Measurements from ENCODE around the gene KCNK15.
A peak's percentile ranks its signal among the peaks of the same experiment; 100 is the strongest.
"Not testable (repeated sequence)": the region's sequence is repeated elsewhere in the genome, so short reads cannot be mapped to it uniquely, and the experiment has no call there.

Gene KCNK15

DNA sequence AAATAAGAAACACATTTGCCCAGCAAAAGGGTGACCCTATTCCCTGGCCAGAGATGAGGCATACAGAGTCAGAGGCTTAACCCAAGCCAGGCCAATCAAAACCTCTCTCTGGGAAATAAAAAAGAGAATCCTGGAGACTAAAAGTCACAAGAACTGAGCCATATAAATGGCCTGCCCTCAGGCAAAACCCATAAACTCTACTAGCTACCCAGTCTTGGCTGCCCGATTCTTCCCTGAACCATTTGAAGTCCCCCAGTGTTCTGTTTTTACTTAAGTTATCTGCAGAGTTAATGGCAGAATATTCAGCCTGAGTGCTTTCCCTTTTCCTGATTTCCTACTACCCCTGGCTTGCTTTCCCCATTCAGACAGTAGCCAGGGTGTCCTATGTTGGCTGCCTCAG is 13.9 kb downstream of the KCNK15 start:
- no peak for DNase-seq

DNA sequence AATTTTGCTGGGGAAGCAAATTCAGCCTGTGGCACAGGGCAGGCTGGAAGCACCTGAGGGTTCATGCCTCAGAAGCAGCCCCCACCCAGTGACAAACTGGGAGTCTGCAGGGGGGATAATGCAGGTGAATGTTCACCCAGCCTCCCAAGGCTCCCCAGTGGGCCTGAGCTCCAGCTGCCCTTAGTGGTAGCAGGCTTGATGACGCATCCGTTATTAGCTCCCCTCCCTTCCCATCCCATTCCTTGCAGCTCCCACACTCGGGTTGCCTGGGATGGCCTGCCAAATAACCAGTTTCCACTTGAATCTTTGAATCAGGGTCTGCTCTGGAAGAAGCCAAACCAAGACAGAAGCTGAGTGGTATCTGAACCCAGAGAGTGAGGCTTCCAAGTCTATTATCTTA is 15.8 kb downstream of the KCNK15 start:
- no peak for DNase-seq

DNA sequence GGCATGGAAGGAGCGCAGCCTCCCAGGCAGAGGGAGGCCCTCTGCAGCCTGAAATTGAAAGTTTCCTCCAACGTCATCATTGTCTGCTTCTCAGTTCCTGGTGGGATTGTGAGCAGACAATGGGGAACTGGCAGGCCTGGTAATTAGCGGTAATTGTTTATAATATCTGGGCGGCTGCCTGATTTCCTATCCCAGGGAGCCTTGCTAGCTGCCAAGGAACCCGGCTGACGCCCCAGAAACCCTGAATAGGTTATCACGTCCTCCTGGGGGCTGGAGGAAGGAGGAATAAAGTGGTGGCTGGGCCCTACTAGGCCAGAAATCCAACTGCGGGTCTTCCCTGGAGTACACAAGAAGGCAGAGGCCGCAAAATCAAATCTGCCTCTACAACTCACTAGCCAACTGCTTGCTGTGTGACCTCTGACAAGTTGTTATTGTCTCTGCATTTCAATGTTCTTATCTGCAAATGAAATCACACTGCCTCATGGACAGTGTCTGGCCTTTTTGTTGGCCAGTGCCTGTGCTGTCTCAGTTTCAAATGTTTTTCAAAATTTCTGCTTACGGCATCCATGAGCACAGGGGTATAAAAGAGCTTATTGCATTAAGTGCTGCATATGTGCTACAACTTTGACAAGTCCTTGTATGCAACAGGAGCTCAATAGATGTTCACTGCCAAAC is 16.9 kb downstream of the KCNK15 start:
- no peak for DNase-seq

DNA sequence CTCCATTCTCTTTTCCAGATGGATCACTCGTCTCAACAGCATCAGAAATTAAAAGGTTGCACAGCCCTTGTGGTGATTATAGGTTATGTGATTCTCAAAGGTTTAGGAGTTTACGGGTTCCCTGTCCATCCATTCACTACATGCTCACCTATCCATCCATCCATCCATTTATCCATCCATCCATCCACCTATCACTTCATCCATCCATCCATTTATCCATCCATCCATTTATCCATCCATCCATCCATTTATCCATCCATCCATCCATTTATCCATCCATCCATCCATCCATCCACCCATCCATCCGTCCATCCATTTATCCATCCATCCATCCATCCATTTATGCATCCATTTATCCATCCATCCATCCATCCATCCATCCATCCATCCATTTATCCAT is 18.1 kb downstream of the KCNK15 start:
- DNase-seq = not testable (repeated sequence)

DNA sequence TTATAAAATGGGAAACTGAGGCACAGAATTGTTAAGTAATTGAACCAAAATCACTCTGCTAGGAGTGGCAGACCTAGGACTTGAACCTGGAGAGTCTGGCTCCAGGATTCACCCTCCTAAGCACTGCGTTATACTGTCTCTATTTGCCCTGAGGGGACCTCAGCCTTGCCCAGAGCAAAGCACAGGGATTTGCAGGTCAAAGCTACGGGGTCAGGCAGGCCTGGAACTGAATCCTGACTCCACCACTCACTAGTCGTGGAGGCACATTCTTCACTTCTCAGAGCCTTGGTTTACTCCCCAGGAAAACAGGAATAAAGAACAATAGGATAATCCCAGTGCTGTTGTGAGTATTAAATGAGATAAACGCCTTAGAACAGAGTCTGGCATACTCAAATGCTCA is 19.4 kb downstream of the KCNK15 start:
- DNase-seq = no peak

GRCh38 chr20:44765701-44766347 is 20.2 kb downstream of the KCNK15 start:
- DNase-seq = no peak

- DNase-seq = no peak
Observed at GRCh38 chr20:44768256-44768655, 22.6 kb downstream of the KCNK15 start.

GRCh38 chr20:44768854-44769480 is 23.3 kb downstream of the KCNK15 start:
- DNase-seq = no peak

DNA sequence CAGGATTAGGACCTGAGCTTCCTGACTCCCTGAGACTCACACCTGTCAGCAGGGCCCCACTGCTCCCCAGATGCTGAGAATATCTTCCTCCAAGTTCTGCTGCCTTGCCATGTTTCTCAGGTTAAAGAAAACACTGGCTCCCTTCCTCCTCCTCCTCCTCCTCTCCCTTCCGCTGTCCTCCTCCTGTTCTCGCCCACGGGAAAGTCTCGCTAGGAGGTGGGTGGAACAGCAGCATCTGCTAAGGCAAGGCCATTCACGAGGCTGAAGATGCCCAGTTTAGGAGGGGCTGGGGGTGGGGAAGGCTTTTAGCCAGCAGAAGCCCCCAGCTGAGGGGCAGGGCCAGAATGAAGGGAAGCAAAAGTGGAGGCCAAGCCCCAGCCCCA is 23.8 kb downstream of the KCNK15 start:
- DNase-seq = no peak

- DNase-seq = no peak
Observed at GRCh38 chr20:44770484-44771171, 25.0 kb downstream of the KCNK15 start.

- DNase-seq = no peak
Observed at GRCh38 chr20:44771172-44771535, 25.5 kb downstream of the KCNK15 start.

GRCh38 chr20:44772636-44773035 is 27.0 kb downstream of the KCNK15 start:
- no peak for DNase-seq

GRCh38 chr20:44773070-44773829 is 27.6 kb downstream of the KCNK15 start:
- DNase-seq = no peak

GRCh38 chr20:44776980-44777379 is 31.3 kb downstream of the KCNK15 start:
- no peak for DNase-seq

DNA sequence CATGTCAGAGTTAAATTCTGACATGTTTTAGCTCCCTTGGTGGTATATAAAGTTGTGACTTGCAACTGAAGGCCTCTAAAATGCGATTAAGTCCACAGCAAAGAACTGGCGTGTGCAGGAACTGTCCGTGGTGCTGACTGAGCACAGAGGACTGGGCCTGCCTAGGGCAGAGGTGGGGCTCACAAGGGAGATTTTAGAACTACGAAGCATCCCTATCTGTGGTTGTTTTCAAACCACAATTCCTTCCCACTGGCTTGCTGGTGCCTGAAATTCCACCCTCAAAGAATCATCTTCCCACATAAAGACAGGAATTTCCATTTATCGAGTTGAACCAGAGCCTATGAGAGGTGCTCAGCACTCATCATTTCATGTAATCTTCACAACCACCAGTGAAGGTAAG is 34.6 kb downstream of the KCNK15 start:
- DNase-seq = no peak

GRCh38 chr20:44781118-44781517 is 35.5 kb downstream of the KCNK15 start:
- no peak for DNase-seq

GRCh38 chr20:44781791-44782190 is 36.1 kb downstream of the KCNK15 start:
- DNase-seq = no peak

GRCh38 chr20:44784688-44785087 is 39.0 kb downstream of the KCNK15 start:
- no peak for DNase-seq

GRCh38 chr20:44785768-44786167 is 40.1 kb downstream of the KCNK15 start:
- peak; percentile 43 to 46 for DNase-seq

GRCh38 chr20:44787299-44787698 is 41.6 kb downstream of the KCNK15 start:
- DNase-seq = no peak

DNA sequence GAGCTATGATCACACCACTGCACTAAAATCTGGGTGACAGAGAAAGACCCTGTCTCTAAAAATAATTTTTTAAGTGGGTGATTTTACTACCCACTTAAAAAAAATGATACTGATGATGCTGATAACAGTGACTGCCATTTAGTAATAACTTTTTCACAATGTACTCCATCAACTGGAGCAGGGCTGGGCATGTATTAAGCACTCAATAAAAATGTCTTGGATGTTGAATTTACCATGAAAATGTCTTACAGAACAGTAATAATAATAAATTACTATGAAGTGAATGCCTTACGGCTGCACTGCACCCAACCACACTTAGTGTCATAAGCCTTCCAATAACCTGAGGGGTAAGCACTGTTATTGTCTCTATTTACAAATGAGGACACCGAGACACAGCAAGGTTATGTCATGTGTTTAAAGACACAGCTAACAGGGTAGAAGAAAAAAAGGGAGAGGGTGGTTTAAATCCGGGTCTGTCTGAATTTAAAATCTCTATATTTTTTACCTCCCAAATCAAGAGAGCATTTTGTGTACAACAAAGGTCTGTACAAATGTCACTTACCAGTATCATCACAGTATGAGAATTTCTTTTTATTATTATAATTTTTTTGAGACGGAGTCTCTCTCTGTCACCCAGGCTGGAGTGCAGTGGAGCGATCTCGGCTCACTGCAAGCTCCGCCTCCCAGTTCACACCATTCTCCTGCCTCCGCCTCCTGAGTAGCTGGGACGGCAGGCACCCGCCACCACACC is 43.2 kb downstream of the KCNK15 start:
- DNase-seq = no peak

- DNase-seq = no peak
Observed at GRCh38 chr20:44790638-44791393, 45.2 kb downstream of the KCNK15 start.
